ENCODE results near the gene RRP7A.
"Not testable (repeated sequence)": the region's sequence is repeated elsewhere in the genome, so short reads cannot be mapped to it uniquely, and the experiment has no call there.

Gene RRP7A

DNA sequence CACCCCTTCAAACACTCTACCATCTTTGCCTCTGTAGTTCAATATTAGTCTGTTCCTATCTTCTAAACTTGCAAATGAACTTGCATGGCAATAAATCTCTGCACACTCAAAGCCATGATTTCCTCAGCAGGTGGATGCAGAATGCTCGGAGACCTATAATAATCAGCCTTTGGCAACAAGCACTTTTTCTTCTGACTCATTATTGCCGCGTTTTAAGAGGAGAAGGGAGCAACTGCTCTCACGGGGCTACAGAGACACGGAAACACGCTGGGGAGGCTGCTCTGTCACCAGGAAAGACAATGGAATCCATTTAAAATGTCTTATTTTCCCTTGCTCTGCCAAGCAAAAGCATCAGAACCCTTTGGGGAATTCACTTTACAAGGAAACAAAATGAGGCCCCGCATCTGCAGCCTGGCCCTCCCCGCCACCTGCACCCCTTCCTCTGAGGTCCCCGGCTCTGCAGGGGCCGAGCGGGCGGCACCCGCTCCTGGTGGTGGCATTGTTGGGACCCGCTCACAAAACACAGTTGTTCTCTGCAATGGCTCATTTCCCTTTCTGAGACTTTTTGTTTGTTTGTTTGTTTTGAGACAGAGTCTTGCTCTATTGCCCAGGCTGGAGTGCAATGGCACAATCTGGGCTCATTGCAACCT, 15.6 kb upstream of the RRP7A start:
- DNase-seq: not testable (repeated sequence)

DNA sequence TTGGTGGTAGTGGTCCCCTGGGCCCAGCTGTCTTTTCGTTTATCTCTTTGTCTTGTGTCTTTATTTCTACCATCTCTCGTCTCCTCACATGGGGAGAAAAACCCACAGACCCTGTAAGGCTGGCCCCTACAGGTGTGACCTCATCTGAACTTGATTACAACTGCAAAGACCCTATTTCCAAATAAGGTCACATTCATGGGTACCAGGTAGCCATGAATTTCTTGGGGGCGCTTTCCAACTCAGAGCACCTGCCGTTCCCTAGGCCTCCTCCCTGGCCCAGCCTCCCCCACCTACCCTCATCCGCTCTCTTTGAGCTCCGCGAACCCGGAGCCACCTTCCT, 14.0 kb upstream of the RRP7A start:
- DNase-seq: no peak

DNA sequence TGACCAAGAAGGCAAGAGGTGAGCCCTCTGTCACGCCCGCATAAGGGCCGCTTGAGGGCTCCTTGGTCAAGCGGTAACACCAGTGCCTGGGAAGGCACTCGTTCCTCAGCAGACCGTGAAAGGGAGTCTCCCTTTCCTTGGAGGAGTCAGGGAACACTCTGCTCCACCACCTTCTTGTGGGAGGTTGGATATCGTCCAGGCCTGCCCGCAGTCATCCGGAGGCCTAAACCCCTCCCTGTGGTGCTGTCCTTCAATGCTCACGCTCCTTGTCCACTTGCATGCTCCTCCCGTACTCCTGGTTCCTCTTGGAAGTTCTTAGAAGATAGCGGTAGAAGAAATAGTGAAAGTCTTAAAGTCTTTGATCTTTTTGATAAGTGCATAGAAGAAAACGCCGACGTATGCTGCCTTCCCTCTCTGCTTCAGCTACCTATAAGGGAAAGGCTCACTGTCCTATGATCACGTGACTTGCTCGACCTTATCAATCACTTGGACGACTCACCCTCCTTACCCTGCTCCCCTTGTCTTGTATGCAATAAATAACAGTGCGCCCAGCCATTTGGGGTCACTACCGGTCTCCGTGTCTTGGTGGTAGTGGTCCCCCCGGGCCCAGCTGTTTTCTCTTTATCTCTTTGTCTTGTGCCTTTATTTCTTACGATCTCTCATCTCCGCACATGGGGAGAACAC, 11.9 kb upstream of the RRP7A start:
- not testable (repeated sequence) for DNase-seq

DNA sequence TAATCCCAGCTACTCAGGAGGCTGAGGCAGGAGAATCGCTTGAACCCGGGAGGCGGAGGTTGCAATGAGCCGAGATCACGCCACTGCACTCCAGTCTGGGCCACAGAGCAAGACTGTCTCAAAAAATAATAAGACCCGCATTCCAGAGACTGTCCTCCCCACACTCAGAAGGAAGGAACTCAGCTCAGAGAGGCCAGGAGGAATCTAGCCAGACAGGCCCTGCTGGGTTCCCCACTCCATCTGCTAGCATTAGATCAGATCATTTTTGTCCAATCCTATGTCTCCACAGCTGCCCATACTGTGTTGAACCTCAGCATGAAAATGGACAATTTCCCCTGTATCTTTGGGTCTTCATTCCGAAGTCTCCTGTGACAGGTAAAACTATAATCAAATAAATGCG, 9.8 kb upstream of the RRP7A start:
- not testable (repeated sequence) for DNase-seq

DNA sequence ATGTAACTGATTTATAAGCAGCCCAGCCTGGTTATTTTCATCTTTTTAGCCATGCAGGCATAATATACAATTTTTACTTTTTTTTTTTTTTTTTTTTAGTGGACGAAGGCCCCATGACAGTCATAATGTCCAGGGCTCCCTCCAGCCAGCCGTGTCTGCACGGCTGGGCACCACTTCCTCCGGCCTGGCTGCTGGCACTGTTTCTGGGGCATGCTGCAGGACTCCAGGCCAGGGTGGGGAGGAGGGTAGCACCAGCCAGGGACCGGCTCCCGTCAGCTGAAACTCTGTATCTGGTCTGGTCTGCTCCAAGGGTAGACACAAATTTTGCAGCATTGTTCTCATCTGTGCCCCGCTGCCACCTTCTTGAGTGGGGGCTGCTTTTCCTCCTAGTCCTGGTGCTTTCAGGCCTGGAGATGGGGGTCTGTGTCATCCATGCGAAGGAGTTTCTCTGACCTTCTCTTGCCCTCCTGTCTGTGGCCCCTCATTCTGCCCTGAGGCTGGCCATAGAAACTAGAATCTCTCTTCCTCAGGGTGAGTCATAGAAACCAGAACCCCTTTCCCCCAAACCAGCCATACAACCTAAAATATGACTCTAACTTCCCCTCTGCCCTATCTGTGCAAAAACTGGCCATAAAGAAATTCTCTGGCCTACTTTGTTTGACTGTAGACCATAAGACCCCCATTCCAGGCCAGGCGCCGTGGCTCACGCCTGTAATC, 9.2 kb upstream of the RRP7A start:
- no peak for DNase-seq

DNA sequence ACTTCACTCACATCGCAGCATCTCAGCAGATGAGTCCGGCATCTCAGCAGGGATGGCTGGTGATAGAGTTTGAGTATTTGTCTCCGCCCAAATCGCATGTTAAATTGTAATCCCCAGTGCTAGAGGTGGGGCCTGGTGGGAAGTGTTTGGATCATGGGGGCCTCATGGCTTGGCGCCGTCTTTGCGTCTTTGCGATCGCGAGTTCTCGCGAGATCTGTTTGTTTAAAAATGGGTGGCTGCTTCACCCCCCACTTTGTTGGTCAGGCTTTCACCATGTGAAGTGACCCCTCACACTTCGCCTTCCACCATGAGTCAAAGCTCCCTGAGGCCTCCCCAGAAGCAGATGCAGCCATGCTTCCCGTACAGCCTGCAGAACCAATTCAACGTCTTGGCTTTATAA, 3.0 kb upstream of the RRP7A start:
- no peak for DNase-seq

DNA sequence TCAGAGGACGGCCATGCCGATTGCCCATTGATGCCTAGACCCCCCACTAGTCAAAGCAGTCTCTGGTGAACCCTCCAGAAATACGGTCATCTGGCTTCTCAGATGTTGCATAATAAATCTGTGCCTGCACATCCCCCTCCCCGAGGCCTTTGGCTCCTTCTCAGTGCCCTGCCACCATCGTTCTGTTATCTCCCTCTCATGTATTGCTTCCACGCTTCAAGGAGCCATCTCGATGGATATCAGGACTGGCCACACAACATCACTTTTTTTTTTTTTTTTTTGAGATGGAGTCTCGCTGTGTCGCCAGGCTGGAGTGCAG, 1.6 kb upstream of the RRP7A start:
- DNase-seq: no peak

DNA sequence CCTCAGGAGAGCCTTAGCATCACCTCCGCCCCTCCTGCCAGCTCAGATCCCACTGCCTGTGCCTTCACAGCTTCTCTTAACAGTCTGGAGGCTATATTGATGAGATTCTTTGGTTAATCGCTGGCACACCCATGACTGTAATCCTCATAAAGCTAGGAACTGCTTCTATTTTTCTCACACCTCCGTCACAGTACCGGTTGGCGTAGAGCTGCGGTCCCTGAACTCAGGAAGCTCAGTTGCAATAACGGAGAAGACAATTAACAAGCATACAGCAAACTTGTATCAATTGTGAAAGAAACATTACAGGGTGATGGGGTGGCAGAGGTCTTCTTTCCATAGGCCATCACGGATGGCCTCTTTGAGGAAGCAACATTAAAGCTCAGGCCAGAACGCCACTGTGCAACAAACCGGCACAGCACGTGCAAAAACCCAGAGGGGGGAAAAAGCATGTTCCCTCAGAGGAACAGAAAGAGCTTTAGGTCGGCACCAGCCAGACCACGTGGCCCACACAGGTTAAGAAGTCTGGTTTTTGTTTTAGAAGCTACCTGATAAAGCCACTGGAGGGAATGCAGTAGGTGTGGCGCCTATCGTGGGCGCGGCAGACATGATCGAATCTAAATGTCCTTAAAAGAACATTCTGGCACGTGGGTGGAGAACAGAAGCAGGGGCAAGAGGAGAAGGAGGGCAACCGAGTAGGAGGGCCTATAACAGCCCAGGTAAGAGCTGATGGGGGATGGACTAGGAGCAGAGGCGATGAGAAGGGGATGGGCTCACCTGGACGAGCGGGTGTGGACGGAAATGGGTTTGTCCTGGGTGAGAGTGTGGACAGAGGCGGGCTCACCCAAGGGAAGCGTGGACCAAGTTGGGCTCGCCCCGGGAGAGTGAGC, 715 bp downstream of the RRP7A start:
- DNase-seq: not testable (repeated sequence)

DNA sequence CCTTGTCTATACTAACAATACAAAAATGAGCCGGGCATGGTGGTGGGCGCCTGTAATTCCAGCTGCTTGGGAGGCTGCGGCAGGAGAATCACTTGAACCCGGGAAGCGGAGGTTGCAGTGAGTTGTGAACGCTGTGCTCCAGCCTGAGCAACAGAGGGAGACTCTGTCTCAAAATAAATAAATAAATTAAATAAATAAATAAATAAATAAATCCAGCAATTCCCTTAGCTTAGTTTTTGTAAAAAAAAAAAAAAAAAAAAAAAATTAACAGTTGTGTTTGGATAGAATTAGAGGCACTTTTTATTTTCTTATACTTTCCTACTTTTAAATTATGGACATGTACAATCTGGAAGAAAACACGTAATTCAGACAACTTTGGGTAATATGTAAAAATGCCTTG, 2.5 kb downstream of the RRP7A start:
- DNase-seq: not testable (repeated sequence)

DNA sequence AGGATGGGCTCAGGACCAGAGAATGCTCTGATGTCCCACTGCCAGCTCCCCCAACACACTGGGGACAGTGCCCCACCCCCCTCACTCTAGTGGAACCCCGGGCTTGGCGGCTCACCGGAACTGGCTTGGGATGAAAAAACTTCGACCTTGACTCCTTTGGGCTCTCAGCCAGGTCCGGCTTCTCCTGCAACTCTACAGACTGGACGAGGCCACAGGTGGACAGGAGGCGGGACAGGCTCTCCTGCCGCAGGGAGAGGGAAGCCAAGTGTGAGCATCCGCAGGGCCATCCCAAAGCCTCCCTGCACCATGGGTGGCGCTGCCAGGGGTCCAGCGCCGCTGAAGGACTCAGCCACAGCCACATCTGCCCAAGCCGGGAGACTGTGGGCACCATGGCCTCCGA, 3.7 kb downstream of the RRP7A start:
- DNase-seq: no peak

DNA sequence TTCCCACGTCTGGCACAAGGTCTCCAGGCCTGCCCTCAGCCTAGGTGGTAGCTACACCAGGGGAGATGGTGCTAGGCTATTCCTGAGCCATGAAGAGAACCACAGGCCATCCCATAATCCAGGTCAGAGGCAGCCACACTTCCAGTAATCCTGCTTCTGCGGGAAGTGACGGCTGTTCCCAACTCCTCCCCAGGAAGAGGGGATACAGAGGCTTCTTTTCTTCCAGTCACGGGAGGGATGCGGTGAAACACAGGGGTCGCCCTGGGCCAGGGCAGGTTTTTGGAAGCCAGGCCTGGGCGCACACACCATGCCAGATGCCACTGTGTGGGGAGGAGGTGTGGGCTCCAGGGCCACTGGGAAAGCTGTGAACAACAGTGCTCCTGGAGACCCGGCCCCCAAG, 4.3 kb downstream of the RRP7A start:
- DNase-seq: not testable (repeated sequence)

DNA sequence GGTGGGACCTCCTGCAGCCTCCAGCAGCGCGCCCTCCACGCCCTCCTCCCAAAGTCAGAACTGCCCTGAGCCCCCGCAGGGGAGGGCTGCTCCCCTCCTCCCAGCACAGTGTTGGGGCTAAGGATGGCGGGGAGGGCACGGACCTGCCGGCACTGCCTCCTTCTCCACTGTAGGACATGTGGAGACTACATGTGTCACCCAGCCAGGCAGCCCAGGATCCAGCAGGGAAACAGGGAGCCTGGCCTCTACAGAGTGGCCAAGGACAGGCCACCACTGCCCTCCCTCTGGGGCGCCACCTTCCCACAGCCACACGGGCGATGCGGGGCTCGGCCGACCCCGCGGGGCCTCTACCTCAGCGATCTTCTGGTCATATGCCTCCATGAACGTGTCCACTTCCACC, 5.3 kb downstream of the RRP7A start:
- DNase-seq: not testable (repeated sequence)

DNA sequence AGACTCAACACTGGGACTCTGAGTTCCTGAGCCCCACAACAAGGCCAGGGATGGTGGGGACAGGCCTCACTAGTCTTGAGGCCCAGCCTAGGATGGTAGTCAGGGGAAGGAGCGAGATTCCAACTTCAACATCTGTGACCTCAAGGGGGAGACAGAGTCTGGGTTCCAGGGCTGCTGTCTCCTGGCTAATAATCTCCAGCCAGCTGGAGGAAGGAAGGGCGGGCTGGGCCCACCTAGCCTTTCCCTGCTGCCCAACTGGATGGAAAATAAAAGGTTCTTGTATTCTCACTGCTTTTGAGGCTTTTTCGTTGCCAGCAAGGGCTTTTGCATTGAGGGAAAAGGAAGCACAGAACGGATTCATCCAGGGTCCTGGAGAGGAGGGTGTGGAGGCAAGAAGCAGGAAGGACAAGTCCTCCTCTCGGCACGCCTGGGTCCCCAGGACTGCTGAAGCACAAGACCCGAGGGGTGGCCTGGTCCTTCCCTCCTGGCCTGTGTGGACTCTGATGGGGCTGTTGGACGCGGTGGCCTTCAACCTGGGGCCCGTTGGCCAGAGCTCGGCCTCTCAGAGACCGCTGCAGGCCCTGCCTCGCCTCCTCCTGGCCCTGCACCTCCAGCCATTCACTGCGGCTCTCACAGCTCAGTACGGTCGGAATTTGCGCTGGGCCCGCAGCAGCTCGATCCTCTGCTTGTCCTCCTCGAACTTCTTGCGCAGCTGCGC, 7.2 kb downstream of the RRP7A start:
- peak; percentile 17 for DNase-seq

DNA sequence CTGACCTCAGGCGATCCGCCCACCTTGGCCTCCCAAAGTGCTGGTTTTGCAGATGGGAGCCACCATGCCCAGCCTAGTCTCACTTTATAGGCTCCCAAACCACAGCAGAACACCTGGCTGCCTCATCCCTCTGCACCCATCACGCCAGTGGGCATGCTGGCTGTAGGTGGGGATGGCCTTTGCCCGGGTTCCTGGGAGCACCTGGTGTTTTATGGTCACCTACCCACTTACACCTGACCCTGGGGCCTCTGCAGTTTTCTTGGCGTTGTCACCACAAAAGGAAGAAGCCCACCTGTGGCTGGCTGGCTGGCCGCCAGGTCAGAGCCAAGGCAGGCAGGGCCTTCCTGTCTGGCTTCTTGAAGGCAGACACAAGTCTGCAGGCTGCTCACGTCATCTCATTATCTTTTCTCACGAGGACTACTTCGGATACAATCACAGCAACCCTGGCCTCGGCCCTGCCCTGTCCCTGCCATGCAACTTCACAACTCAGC, 8.2 kb downstream of the RRP7A start:
- no peak for DNase-seq

DNA sequence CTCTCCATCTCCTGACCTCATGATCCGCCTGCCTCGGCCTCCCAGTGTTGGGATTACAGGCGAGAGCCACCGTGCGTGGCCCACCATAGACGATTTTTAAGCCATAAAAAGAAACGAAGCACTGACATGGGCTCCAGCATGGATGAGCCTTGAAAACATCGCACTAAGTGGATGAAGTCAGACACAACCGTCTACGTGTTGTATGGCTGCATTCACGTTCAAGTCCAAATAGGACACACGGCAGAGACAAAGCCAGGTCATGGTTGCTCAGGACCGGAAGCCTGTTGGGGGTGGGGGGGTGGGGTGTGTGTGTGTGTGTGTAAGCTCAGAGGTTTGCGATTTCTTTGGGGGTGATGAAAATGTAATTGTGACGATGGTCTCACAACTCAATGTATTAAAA, 10.0 kb downstream of the RRP7A start:
- DNase-seq: no peak

DNA sequence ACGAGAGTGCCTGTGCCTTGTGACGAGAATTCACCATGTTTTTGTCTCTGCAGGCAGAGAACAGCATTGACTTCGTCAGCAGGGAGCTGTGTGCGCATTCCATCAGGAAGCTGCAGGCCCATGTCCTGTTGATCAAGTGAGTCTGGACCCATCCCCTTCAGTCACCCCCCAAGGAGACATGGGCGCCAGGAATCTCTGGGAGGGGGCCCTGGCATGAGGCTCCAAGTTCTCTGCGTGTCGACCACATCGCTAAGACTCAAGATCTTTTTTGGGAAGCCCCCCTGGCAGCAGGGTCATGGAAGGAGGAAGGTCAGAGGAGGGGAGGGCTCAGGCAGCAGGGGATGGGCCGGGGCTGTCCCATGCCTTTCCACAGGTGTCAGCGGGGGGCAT, 10.6 kb downstream of the RRP7A start:
- not testable (repeated sequence) for DNase-seq

DNA sequence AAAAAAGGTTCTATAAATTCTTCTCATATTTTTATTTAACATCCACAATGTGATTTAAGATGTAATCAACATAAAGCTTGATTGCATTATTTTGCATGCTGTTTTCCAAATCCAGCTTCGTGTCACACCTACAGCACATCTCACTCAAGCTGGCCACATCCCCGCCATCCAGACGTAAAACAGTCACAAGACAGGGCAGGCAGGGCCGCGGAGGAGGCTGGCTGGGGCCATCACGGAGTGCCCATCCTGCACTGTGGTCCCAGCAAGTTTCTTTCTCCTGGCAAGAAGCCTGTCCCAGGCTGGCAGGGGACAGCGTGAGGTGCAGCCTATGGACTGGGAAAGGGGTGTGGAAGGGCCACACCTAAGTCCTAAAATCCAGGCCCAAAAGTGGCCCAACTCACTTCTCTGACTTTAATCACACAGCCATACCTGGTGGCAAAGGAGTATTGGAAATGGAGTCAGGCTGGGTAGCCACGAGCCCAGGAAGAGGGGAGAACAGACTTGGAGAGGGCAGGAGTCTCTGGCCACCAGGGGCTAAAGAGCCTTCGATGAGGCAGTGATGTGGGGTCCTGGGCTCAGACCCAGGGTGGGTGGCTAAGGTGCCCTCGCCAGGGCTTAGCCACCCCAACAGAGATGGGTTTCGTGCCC, 11.1 kb downstream of the RRP7A start:
- not testable (repeated sequence) for DNase-seq

DNA sequence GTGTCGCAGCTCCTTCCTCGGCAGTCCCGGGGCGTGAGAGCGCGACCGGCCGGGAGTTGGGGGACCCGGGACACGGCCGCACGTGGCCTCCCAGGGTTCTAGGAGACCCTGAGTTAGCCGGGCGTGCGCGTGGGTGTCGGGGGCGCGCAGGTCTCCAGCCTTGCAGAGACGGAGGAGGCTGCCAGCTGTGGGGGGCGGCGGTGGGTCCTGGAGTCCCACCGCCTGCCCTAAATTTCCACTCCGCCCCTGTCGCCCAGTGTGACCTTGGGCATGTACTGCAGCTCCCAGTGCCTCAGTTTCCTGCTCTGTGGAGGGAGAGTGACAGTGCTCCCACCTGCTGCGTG, 18.8 kb downstream of the RRP7A start:
- DNase-seq: no peak

DNA sequence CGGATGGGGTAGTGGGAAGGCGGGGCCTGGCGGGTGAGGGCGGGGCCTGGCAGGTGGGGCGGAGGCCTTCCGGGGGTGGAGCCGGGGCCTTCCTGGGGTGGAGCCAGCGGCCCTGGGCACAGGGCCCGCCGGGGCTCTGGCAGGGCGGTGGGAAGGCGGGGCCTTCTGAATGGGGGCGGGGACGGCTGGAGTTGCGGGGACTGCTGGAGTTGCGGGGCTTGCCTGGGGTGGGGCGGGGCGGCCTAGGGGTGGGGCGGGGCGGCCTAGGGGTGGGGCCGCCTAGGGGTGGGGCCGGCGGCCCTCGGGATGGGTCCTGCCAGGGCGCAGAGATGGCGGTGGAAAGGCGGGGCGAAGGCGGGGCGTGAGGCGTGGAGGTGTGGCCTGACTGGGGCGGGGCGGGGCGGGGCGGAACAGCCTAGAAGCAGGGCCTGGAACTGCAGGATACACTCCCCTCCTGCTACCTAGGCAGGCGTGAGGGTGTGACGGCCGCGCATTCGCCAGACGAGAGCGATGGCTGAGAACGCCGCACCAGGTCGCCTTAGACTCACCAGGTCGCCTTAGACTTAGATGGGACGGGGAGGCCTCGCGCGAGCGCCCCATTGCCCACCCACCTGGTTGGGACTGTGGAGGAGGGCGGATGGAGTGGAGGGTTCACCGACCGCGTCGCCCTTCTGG, 19.3 kb downstream of the RRP7A start:
- peak; percentile 55 for DNase-seq

DNA sequence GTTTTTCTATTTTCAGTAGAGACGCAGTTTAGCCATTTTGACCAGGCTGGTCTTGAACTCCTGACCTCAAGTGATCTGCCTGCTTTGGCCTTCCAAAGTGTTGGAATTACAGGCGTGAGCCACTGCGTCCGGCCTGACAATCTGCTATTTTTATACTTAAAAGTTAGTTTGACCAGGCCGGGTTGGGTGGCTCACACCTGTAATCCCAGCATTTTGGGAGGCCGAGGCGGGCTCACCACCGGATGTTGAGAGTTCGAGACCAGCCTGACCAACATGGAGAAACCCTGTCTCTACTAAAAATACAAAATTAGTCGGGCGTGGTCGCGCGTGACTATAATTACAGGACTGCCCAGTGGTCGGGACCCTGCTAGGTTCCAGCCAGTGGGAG, 19.8 kb downstream of the RRP7A start:
- not testable (repeated sequence) for DNase-seq

DNA sequence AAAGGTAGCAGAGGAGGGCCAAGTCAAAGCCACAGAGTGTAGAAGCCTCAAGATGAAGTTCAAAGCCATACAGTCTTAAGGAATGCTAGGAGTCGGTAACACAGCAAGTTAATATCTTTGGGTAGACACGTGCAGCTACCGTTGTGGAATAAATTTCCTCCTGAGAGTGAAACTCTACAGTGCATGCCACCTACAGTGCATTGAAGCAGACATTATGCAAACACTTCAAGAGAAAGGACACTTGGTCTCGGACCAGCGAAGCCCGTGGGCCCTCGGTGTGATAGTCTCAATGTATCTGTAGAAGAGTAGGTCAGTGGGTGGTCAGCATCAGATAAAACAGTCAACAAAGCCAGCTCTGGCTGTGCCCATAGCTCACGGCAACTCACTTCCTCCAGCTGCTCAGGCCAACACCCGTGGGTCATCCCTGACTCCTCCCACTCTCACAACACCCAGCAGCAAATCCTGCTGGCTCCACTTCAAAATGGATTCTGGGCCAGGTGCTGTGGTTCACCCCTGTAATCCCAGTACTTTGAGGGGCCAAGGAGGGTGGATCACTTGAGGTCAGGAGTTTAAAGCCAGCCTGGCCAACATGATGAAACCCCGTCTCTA, 24.0 kb downstream of the RRP7A start:
- DNase-seq: not testable (repeated sequence)

All from fibroblast of upper back skin (primary cell).